H9 (cell line): ENCODE data around the gene GALNT15. TPM values are rescaled to one million over a fixed set of nuclear protein-coding genes. Genes with fewer than 3 reads are reported as not detected.

Experiments
- DNase-seq: peaks from one replicate; pipeline ENCODE4 v3.0.0-alpha.2; 2017
- H2AFZ ChIP-seq: one replicate; pipeline ENCODE4 v1.6.1; 2013; ENCODE audit warnings: mild to moderate bottlenecking, low read length, control low read depth, moderate library complexity
- H2AK5ac ChIP-seq: 2 replicates; pipeline ENCODE4 v1.6.1; 2013; ENCODE audit warnings: low read length, control low read depth, mixed read lengths; ENCODE audit not compliant: insufficient read length
- H2BK120ac ChIP-seq: one replicate; pipeline ENCODE4 v1.6.1; 2013; ENCODE audit warnings: low read depth, mild to moderate bottlenecking, low read length, control low read depth, inconsistent platforms; ENCODE audit not compliant: poor library complexity, severe bottlenecking
- H2BK12ac ChIP-seq: 2 replicates; pipeline ENCODE4 v1.6.1; 2013; ENCODE audit warnings: low read length, control low read depth, mixed read lengths, low read depth; ENCODE audit not compliant: insufficient read length
- H2BK15ac ChIP-seq: 2 replicates; pipeline ENCODE4 v1.6.1; 2013; ENCODE audit warnings: low read depth, low read length, control low read depth
- H2BK20ac ChIP-seq: one replicate; pipeline ENCODE4 v1.6.1; 2013; ENCODE audit warnings: low read depth, mild to moderate bottlenecking, low read length, control low read depth, inconsistent platforms; ENCODE audit not compliant: poor library complexity, severe bottlenecking
- H2BK5ac ChIP-seq: 2 replicates; pipeline ENCODE4 v1.6.1; 2013; ENCODE audit warnings: low read length, control low read depth, mixed read lengths; ENCODE audit not compliant: insufficient read length
- H3K14ac ChIP-seq: 2 replicates; pipeline ENCODE4 v1.6.1; 2013; ENCODE audit warnings: low read length, control low read depth; ENCODE audit not compliant: insufficient read depth
- H3K18ac ChIP-seq: 2 replicates; pipeline ENCODE4 v1.6.1; 2013; ENCODE audit warnings: low read depth, mild to moderate bottlenecking, mixed read lengths, low read length, control low read depth; ENCODE audit not compliant: insufficient read length
- H3K23ac ChIP-seq: 2 replicates; pipeline ENCODE4 v1.6.1; 2013; ENCODE audit warnings: low read length, control low read depth, mixed read lengths, low read depth; ENCODE audit not compliant: insufficient read length
- H3K23me2 ChIP-seq: 2 replicates; pipeline ENCODE4 v1.6.1; 2013; ENCODE audit warnings: low read depth, mild to moderate bottlenecking, mixed read lengths, low read length, control low read depth; ENCODE audit not compliant: insufficient read length, poor library complexity, severe bottlenecking
- H3K27ac ChIP-seq: 2 replicates; pipeline ENCODE4 v1.5.1; 2013; ENCODE audit warnings: low read length, control low read depth, mixed read lengths, low read depth; ENCODE audit not compliant: insufficient read length
- H3K27me3 ChIP-seq: 2 replicates; pipeline ENCODE4 v1.6.1; 2013; ENCODE audit warnings: low read length, control low read depth, inconsistent platforms; ENCODE audit not compliant: insufficient read depth
- H3K4ac ChIP-seq: 2 replicates; pipeline ENCODE4 v1.6.1; 2013; ENCODE audit warnings: low read depth, mild to moderate bottlenecking, control low read depth, inconsistent platforms, low read length, moderate library complexity
- H3K4me1 ChIP-seq: 2 replicates; pipeline ENCODE4 v1.6.1; 2013; ENCODE audit warnings: low read length, control low read depth, inconsistent platforms; ENCODE audit not compliant: insufficient read depth
- H3K4me2 ChIP-seq: 2 replicates; pipeline ENCODE4 v1.6.1; 2013; ENCODE audit warnings: low read length, control low read depth, mixed read lengths; ENCODE audit not compliant: insufficient read length, insufficient read depth
- H3K56ac ChIP-seq: 2 replicates; pipeline ENCODE4 v1.6.1; 2013; ENCODE audit warnings: low read depth, mild to moderate bottlenecking, mixed read lengths, low read length, control low read depth; ENCODE audit not compliant: insufficient read length
- H3K79me1 ChIP-seq: 2 replicates; pipeline ENCODE4 v1.6.1; 2013; ENCODE audit warnings: low read depth, mild to moderate bottlenecking, moderate library complexity, low read length, control low read depth, inconsistent platforms; ENCODE audit not compliant: insufficient read depth, poor library complexity, severe bottlenecking
- H3K79me2 ChIP-seq: 2 replicates; pipeline ENCODE4 v1.6.1; 2013; ENCODE audit warnings: low read length, control low read depth, inconsistent platforms; ENCODE audit not compliant: insufficient read depth
- H3K9ac ChIP-seq: 2 replicates; pipeline ENCODE4 v1.6.1; 2013; ENCODE audit warnings: low read length, control low read depth, mixed read lengths; ENCODE audit not compliant: insufficient read length; ENCODE audit errors: extremely low read depth
- H3K9me3 ChIP-seq: one replicate; pipeline ENCODE4 v1.6.1; 2013; ENCODE audit warnings: low read depth, low read length, inconsistent platforms; ENCODE audit not compliant: control insufficient read depth
- H3T11ph ChIP-seq: one replicate; pipeline ENCODE4 v1.6.1; 2013; ENCODE audit warnings: mild to moderate bottlenecking, low read length, control low read depth, inconsistent platforms
- H4K20me1 ChIP-seq: one replicate; pipeline ENCODE4 v1.6.1; 2013; ENCODE audit not compliant: control insufficient read depth, insufficient read length, insufficient read depth
- H4K5ac ChIP-seq: 2 replicates; pipeline ENCODE4 v1.6.1; 2013; ENCODE audit warnings: low read depth, mild to moderate bottlenecking, mixed read lengths, low read length, control low read depth; ENCODE audit not compliant: insufficient read length
- H4K8ac ChIP-seq: replicated peaks from 2 replicates; pipeline ENCODE4 v1.6.1; 2013; ENCODE audit warnings: low read length, control low read depth, mixed read lengths, low read depth; ENCODE audit not compliant: insufficient read length
- H4K91ac ChIP-seq: 2 replicates; pipeline ENCODE4 v1.6.1; 2013; ENCODE audit warnings: low read depth, mild to moderate bottlenecking, moderate library complexity, mixed read lengths, low read length, control low read depth; ENCODE audit not compliant: insufficient read length
- H3K27ac Mint-ChIP-seq, 3 experiments: 2 replicates in 2 of 3; 3 replicates in 1 of 3; pipeline ENCODE4 v1.8.0; 2020 to 2021; ENCODE audit warnings: mixed read lengths in 3 of 3, mild to moderate bottlenecking in 1 of 3, moderate library complexity in 1 of 3
- H3K27me3 Mint-ChIP-seq: 2 replicates; pipeline ENCODE4 v1.8.0; 2021; ENCODE audit warnings: low read depth, mild to moderate bottlenecking, moderate library complexity, mixed read lengths
- H3K36me3 Mint-ChIP-seq, 3 experiments: 2 replicates in 2 of 3; 3 replicates in 1 of 3; pipeline ENCODE4 v1.8.0; 2020 to 2021; ENCODE audit warnings: low read depth in 3 of 3, mixed read lengths in 3 of 3; ENCODE audit not compliant: insufficient read depth in 1 of 3
- H3K4me1 Mint-ChIP-seq, 2 experiments: 2 replicates each; pipeline ENCODE4 v1.8.0; 2020; ENCODE audit warnings: mixed read lengths in 2 of 2
- H3K4me3 Mint-ChIP-seq, 2 experiments: 2 replicates in 1 of 2; 3 replicates in 1 of 2; pipeline ENCODE4 v1.8.0; 2020 to 2021; ENCODE audit warnings: mild to moderate bottlenecking in 2 of 2, mixed read lengths in 2 of 2, moderate library complexity in 1 of 2
- H3K9me3 Mint-ChIP-seq, 2 experiments: 2 replicates in 1 of 2; 3 replicates in 1 of 2; pipeline ENCODE4 v1.8.0; 2020; ENCODE audit warnings: mild to moderate bottlenecking in 2 of 2, mixed read lengths in 2 of 2, moderate library complexity in 1 of 2
- WGBS: extraction: QIAGEN DNeasy Blood & Tissue Kit; methylation state at CpG from one replicate; pipeline ENCODE4 v1.1.7; 2013; ENCODE audit warnings: missing lambda C conversion rate, low lambda C conversion rate, mixed read lengths; ENCODE audit not compliant: insufficient read length; ENCODE audit errors: extremely low coverage; 5-methylcytosine and 5-hydroxymethylcytosine counted together
- total RNA-seq: library from RNA; stranded (reverse); gene quantifications from 2 replicates; pipeline ENCODE4 v1.2.1, GENCODE V29; 2021
- TF ChIP-seq, protein P1 (sequence below): fragments of 200-600 bp; sonication (generic); conservative IDR thresholded peaks from 3 replicates; pipeline ENCODE4 v1.8.0; 2021; ENCODE audit warnings: antibody characterized with exemption, mild to moderate bottlenecking

The GALNT15 gene
- total RNA-seq, 1 experiment from 2014 or later: 0.04 TPM

DNA sequence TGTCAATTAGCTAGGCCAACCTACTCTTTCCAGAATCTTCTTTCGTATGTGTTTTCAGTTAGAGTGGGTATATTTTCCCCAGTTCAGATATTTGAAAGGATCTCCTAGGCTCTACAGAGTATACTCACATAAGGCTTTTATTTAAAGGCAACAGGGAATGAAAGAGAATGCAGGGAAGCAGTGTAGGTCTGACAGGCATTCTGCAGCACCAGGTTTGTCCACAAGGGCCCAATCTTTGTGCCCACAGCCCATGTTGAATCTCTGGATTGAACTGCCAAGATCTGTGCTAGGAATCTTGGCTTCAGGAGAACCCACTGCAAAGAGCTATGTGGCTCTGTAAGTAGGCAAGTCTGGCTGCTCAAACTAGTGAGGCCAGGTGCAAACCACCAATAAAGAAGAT is 24.2 kb upstream of the GALNT15 start:
- DNase-seq: no peak
- H3K36me3 Mint-ChIP-seq: peaks cover 0 to 3% (median 2%) of the 10 kb centered on the region in 3 experiments; a peak in 3 of 7 replicates
- no CpG with 5 or more reads among the region's 1 CpG for WGBS

More for the DNA sequence above, 24.2 kb upstream of the GALNT15 start:
- Histone ChIP-seq H3T11ph (no peak overlapping the region), H3K9ac (no peak overlapping the region), H2BK120ac (no peak overlapping the region), H3K18ac (no peak overlapping the region), H3K4me1 (no peaks in the 10 kb centered on the region), H2BK5ac (no peak overlapping the region), H4K5ac (no peak overlapping the region), H3K27me3 (no peaks in the 10 kb centered on the region), H4K20me1 (no peaks in the 10 kb centered on the region), H4K91ac (no peak overlapping the region), H3K27ac (no peak overlapping the region), H2AFZ (no peak overlapping the region), H2BK15ac (no peak overlapping the region), H2AK5ac (no peak overlapping the region), H3K9me3 (no peaks in the 10 kb centered on the region), H3K14ac (no peak overlapping the region), H3K56ac (no peak overlapping the region), H4K8ac (no peak overlapping the region), H2BK20ac (no peak overlapping the region), H3K79me1 (no peaks in the 10 kb centered on the region), H3K4ac (no peak overlapping the region), H2BK12ac (no peak overlapping the region), H3K23ac (no peak overlapping the region), H3K79me2 (no peaks in the 10 kb centered on the region), H3K23me2 (no peaks in the 10 kb centered on the region), H3K4me2 (no peak overlapping the region)
- Mint-ChIP-seq H3K27ac (no peak overlapping the region), H3K9me3 (peaks cover 9% of the 10 kb centered on the region in 2 experiments; a peak in 4 of 5 replicates), H3K4me1 (no peaks in the 10 kb centered on the region), H3K4me3 (no peak overlapping the region), H3K27me3 (peaks cover 4% of the 10 kb centered on the region)
- TF ChIP-seq, protein P1, sequence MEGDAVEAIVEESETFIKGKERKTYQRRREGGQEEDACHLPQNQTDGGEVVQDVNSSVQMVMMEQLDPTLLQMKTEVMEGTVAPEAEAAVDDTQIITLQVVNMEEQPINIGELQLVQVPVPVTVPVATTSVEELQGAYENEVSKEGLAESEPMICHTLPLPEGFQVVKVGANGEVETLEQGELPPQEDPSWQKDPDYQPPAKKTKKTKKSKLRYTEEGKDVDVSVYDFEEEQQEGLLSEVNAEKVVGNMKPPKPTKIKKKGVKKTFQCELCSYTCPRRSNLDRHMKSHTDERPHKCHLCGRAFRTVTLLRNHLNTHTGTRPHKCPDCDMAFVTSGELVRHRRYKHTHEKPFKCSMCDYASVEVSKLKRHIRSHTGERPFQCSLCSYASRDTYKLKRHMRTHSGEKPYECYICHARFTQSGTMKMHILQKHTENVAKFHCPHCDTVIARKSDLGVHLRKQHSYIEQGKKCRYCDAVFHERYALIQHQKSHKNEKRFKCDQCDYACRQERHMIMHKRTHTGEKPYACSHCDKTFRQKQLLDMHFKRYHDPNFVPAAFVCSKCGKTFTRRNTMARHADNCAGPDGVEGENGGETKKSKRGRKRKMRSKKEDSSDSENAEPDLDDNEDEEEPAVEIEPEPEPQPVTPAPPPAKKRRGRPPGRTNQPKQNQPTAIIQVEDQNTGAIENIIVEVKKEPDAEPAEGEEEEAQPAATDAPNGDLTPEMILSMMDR: peak; percentile 31; the same call in 2 of the 3 replicates
